Bronchial epithelial cell (primary cell): ENCODE results near the gene TRIM28. TPM values are rescaled to one million over a fixed set of nuclear protein-coding genes. Genes with fewer than 3 reads are reported as not detected.

Experiments
- DNase-seq: peaks from one replicate; pipeline ENCODE4 v3.0.0-alpha.2; 2010; ENCODE audit warnings: low read depth
- FAIRE-seq: peaks from 2 replicates; lab custom pipeline; 2011; peaks lifted over from hg19 to GRCh38; lab: Jason Lieb, UNC
- H3K27me3 ChIP-seq: 2 replicates; pipeline ENCODE4 v1.5.1; 2011; ENCODE audit warnings: low read length; ENCODE audit not compliant: control insufficient read depth, insufficient read depth
- H3K36me3 ChIP-seq: 2 replicates; pipeline ENCODE4 v1.5.1; 2011; ENCODE audit warnings: low read length; ENCODE audit not compliant: control insufficient read depth, insufficient read depth
- H3K4me3 ChIP-seq: 2 replicates; pipeline ENCODE4 v1.5.1; 2011; ENCODE audit warnings: mild to moderate bottlenecking, low read depth, low read length, control low read depth
- CTCF ChIP-seq: IDR thresholded peaks from 2 replicates; pipeline ENCODE4 v1.5.1; 2011; ENCODE audit warnings: mild to moderate bottlenecking, moderate library complexity, low read length, control low read depth, inconsistent platforms; ENCODE audit not compliant: insufficient read depth, severe bottlenecking
- total RNA-seq: library from RNA; depleted of rRNA; stranded (reverse); fragments of >200 nt; gene quantifications from 2 replicates; pipeline ENCODE4 v1.2.1, GENCODE V29; 2014

The TRIM28 gene
- total RNA-seq, 1 donor from 2014 or later: 277 TPM

- no peak for TF ChIP-seq CTCF
- FAIRE-seq: no peak
- peaks cover 19% of the 10 kb centered on the region for H3K36me3 ChIP-seq
- no peak overlapping the region for H3K4me3 ChIP-seq
- H3K27me3 ChIP-seq: no peaks in the 10 kb centered on the region
- no peak for DNase-seq
These were observed 23.1 kb downstream of the TRIM28 start for GRCh38 chr19:58566989-58567388.

- no peak for FAIRE-seq
- Histone ChIP-seq H3K27me3 (no peaks in the 10 kb centered on the region), H3K36me3 (peaks cover 19% of the 10 kb centered on the region), H3K4me3 (no peak overlapping the region)
- no peak for DNase-seq
- no peak for TF ChIP-seq CTCF
These were observed 24.7 kb downstream of the TRIM28 start for GRCh38 chr19:58568453-58569130.

GRCh38 chr19:58569191-58569942 is 25.5 kb downstream of the TRIM28 start:
- DNase-seq: no peak
- no peak for FAIRE-seq
- H3K4me3 ChIP-seq: no peak overlapping the region
- TF ChIP-seq CTCF: no peak
- H3K36me3 ChIP-seq: peaks cover 19% of the 10 kb centered on the region
- H3K27me3 ChIP-seq: no peaks in the 10 kb centered on the region

- Histone ChIP-seq H3K27me3 (no peaks in the 10 kb centered on the region), H3K36me3 (peaks cover 19% of the 10 kb centered on the region), H3K4me3 (no peak overlapping the region)
- FAIRE-seq (no peak), DNase-seq (no peak)
- no peak for TF ChIP-seq CTCF
These were observed 26.2 kb downstream of the TRIM28 start for GRCh38 chr19:58569943-58570670.

- DNase-seq: no peak
- no peaks in the 10 kb centered on the region for H3K27me3 ChIP-seq
- no peak for TF ChIP-seq CTCF
- FAIRE-seq: no peak
- H3K36me3 ChIP-seq: peaks cover 19% of the 10 kb centered on the region
- H3K4me3 ChIP-seq: no peak overlapping the region
These were observed 27.1 kb downstream of the TRIM28 start for GRCh38 chr19:58570770-58571574.
